Spleen (tissue), 11 donors: ENCODE data around the gene CBX1. TPM values are rescaled to one million over a fixed set of nuclear protein-coding genes. Genes with fewer than 3 reads are reported as not detected.

Experiments used
- DNase-seq: peaks from one replicate; pipeline ENCODE4 v3.0.0-alpha.2; 2020
- H3K27ac ChIP-seq, 8 donors: fragments of 200-600 bp; sonication (generic) in 7 of 8; 1 replicate in 4 of 8; 2 replicates in 4 of 8; pipeline versions ENCODE4 v1.5.0 to v1.8.0; 2016 to 2021; ENCODE audit warnings: inconsistent platforms in 4 of 8, mild to moderate bottlenecking in 4 of 8, moderate library complexity in 1 of 8
- H3K27me3 ChIP-seq, 7 donors: fragments of 200-600 bp; sonication (generic) in 6 of 7; replicated peaks in 1 of 7; 1 replicate in 4 of 7; 2 replicates in 3 of 7; pipeline versions ENCODE4 v1.5.0 to v1.8.0; 2016 to 2021; ENCODE audit warnings: inconsistent platforms in 3 of 7, mild to moderate bottlenecking in 1 of 7
- H3K36me3 ChIP-seq, 6 donors: fragments of 200-600 bp; sonication (generic) in 5 of 6; 1 replicate in 4 of 6; 2 replicates in 2 of 6; pipeline versions ENCODE4 v1.5.0 to v1.8.0; 2016 to 2021; ENCODE audit warnings: inconsistent platforms in 2 of 6
- H3K4me1 ChIP-seq, 6 donors: fragments of 200-600 bp; sonication (generic) in 5 of 6; 1 replicate in 3 of 6; 2 replicates in 3 of 6; pipeline versions ENCODE4 v1.5.0 to v1.8.0; 2016 to 2021; ENCODE audit warnings: inconsistent platforms in 3 of 6
- H3K4me3 ChIP-seq, 8 donors: fragments of 200-600 bp; sonication (generic) in 7 of 8; 1 replicate in 4 of 8; 2 replicates in 4 of 8; pipeline versions ENCODE4 v1.5.0 to v1.8.0; 2016 to 2021; ENCODE audit warnings: inconsistent platforms in 4 of 8, mild to moderate bottlenecking in 4 of 8, moderate library complexity in 2 of 8
- H3K9me3 ChIP-seq, 8 donors: fragments of 200-600 bp; sonication (generic) in 7 of 8; 1 replicate in 4 of 8; 2 replicates in 4 of 8; pipeline versions ENCODE4 v1.5.0 to v1.8.0; 2016 to 2021; ENCODE audit warnings: inconsistent platforms in 4 of 8
- CTCF ChIP-seq, 11 experiments: fragments of 200-600 bp in 7 of 11; fragments of 450-650 bp in 4 of 11; sonication (generic) in 4 of 11; IDR thresholded peaks in 8 of 11; conservative IDR thresholded peaks in 3 of 11; 1 replicate in 7 of 11; 2 replicates in 4 of 11; pipeline versions ENCODE4 v1.4.0 to v1.8.0; 2016 to 2021; ENCODE audit warnings: antibody characterized with exemption in 11 of 11, inconsistent platforms in 4 of 11, mild to moderate bottlenecking in 1 of 11
- POLR2A ChIP-seq, 3 donors: fragments of 450-650 bp; IDR thresholded peaks; one replicate each; pipeline ENCODE4 v1.5.1; 2017; ENCODE audit warnings: antibody characterized with exemption in 3 of 3, mild to moderate bottlenecking in 1 of 3
- POLR2AphosphoS5 ChIP-seq, 3 donors: sonication (generic); formaldehyde crosslinking; IDR thresholded peaks; one replicate each; pipeline ENCODE4 v1.5.1; 2017; ENCODE audit warnings: antibody characterized with exemption in 3 of 3
- WGBS, 5 donors: extraction: QIAGEN DNeasy Blood & Tissue Kit in 3 of 5; methylation state at CpG; one replicate each; pipeline versions ENCODE4 v1.1.5 to v1.1.7; 2013 to 2018; 5-methylcytosine and 5-hydroxymethylcytosine counted together
- intact Hi-C: fragments of 100-400 bp; cut with DNase I; formaldehyde crosslinking; loops from one replicate; pipeline ENCODE4 v1.15.0; 2023; ENCODE audit warnings: low total_unique reads
- polyA plus RNA-seq, 3 donors: library from polyadenylated mRNA; stranded (reverse); fragments of 200-250 nt; gene quantifications; one replicate each; pipeline ENCODE4 v1.2.1, GENCODE V29; 2013
- total RNA-seq, 7 donors: library from RNA; depleted of rRNA in 3 of 7; stranded (reverse); fragments of >200 nt in 3 of 7; fragmentation: NEBNext Ultra II Directional in 4 of 7; extraction: Animal tissue kit (Norgen Biotek cat#: 25700) in 4 of 7; gene quantifications; one replicate each; pipeline versions ENCODE4 v1.1.0 to v1.2.1, GENCODE V29; 2016 to 2021
- donor health status: healthy with polysubstance abuse.
- donor health status: DM: no; HTN: no; CAD: no; lungs with moderate emphysema.
- donor health status: DM: no; HTN: no; CAD: no.
- donor health status: Bipolar disorder and iron deficiency.
- donor health status: healthy.
- donor health status: DM: no; HTN: no; CAD: no.
- donor health status: DM: yes; HTN: yes; CAD: no.

CBX1 gene
- total and polyA plus RNA-seq, 10 donors: 19.6 to 36.2 (median 28.6) TPM

GRCh38 chr17:48067245-48067644 is 34.0 kb downstream of the CBX1 start:
- H3K27me3 ChIP-seq: no peaks in the 10 kb centered on the region
- peaks cover 0 to 29% (median 14%) of the 10 kb centered on the region in 6 donors for H3K4me1 ChIP-seq
- H3K4me3 ChIP-seq: no peak overlapping the region
- H3K36me3 ChIP-seq: peaks cover 0 to 100% (median 53%) of the 10 kb centered on the region in 6 donors
- intact Hi-C loops: no loop called here
- H3K9me3 ChIP-seq: no peaks in the 10 kb centered on the region
- TF ChIP-seq POLR2AphosphoS5 (IDR thresholded peaks at IDR 0.05): no peak
- no peak for TF ChIP-seq POLR2A (IDR thresholded peaks at IDR 0.05)
- no peak for TF ChIP-seq CTCF (IDR thresholded peaks at IDR 0.05 in 8 of 11, conservative IDR thresholded peaks at IDR 0.05 in 3 of 11)
- 93 to 99% (median 96%) methylated on average over 3 of the region's 3 CpGs for WGBS, 5 donors
- no peak for DNase-seq
- H3K27ac ChIP-seq: peak overlapping the region in 7 of 8 donors; percentile 47 to 76 (median 72)

GRCh38 chr17:48066656-48067055 is 34.6 kb downstream of the CBX1 start:
- Histone ChIP-seq H3K36me3 (peaks cover 0 to 100% (median 59%) of the 10 kb centered on the region in 6 donors), H3K27me3 (no peaks in the 10 kb centered on the region), H3K4me1 (peaks cover 0 to 29% (median 14%) of the 10 kb centered on the region in 6 donors), H3K4me3 (no peak overlapping the region), H3K27ac (peak overlapping the region in 7 of 8 donors; percentile 47 to 76 (median 72)), H3K9me3 (no peaks in the 10 kb centered on the region)
- WGBS, 5 donors: 79 to 93% (median 80%) methylated on average over 1 of the region's 1 CpG
- intact Hi-C loops: no loop called here
- TF ChIP-seq POLR2A (IDR thresholded peaks at IDR 0.05) (no peak), POLR2AphosphoS5 (IDR thresholded peaks at IDR 0.05) (no peak), CTCF (IDR thresholded peaks at IDR 0.05 in 8 of 11, conservative IDR thresholded peaks at IDR 0.05 in 3 of 11) (no peak)
- DNase-seq: no peak

GRCh38 chr17:48066192-48066591 is 35.1 kb downstream of the CBX1 start:
- no peak for DNase-seq
- no peaks in the 10 kb centered on the region for H3K9me3 ChIP-seq
- no peak overlapping the region for H3K4me3 ChIP-seq
- H3K4me1 ChIP-seq: peaks cover 0 to 24% (median 13%) of the 10 kb centered on the region in 6 donors
- peak overlapping the region; percentile 3 to 76 (median 70) for H3K27ac ChIP-seq
- H3K36me3 ChIP-seq: peaks cover 0 to 100% (median 61%) of the 10 kb centered on the region in 6 donors
- 66 to 96% (median 75%) methylated on average over 1 of the region's 1 CpG for WGBS, 5 donors
- intact Hi-C loops: no loop called here
- no peak for TF ChIP-seq CTCF (IDR thresholded peaks at IDR 0.05 in 8 of 11, conservative IDR thresholded peaks at IDR 0.05 in 3 of 11)
- TF ChIP-seq POLR2A (IDR thresholded peaks at IDR 0.05): no peak
- no peak for TF ChIP-seq POLR2AphosphoS5 (IDR thresholded peaks at IDR 0.05)
- H3K27me3 ChIP-seq: no peaks in the 10 kb centered on the region

- whole genome bisulfite sequencing, 5 donors: 88 to 93% (median 90%) methylated on average over 3 of the region's 3 CpGs
- H3K36me3 ChIP-seq: peaks cover 0 to 100% (median 67%) of the 10 kb centered on the region in 6 donors
These were observed 36.6 kb downstream of the CBX1 start for GRCh38 chr17:48064638-48065037.

More at GRCh38 chr17:48064638-48065037, 36.6 kb downstream of the CBX1 start:
- no peak overlapping the region for H3K4me3 ChIP-seq
- H3K27me3 ChIP-seq: no peaks in the 10 kb centered on the region
- peak overlapping the region in 6 of 8 donors; percentile 9 to 76 (median 74) for H3K27ac ChIP-seq
- DNase-seq: no peak
- no peak for TF ChIP-seq POLR2AphosphoS5 (IDR thresholded peaks at IDR 0.05)
- TF ChIP-seq POLR2A (IDR thresholded peaks at IDR 0.05): no peak
- no peak for TF ChIP-seq CTCF (IDR thresholded peaks at IDR 0.05 in 8 of 11, conservative IDR thresholded peaks at IDR 0.05 in 3 of 11)
- peaks cover 0 to 32% (median 18%) of the 10 kb centered on the region in 6 donors for H3K4me1 ChIP-seq
- intact Hi-C loops: no loop called here
- H3K9me3 ChIP-seq: no peaks in the 10 kb centered on the region
